Endothelial cell of umbilical vein (primary cell): Measurements from ENCODE around the gene STIM1. TPM values are rescaled to one million over a fixed set of nuclear protein-coding genes. Genes with fewer than 3 reads are reported as not detected.
"Not testable (repeated sequence)": the region's sequence is repeated elsewhere in the genome, so short reads cannot be mapped to it uniquely, and the experiment has no call there.

ENCODE experiments used
- BruUV-seq: library from RNA; stranded (reverse); fragments of 400-500 nt; replicated peaks from 2 replicates; lab custom pipeline; 2021; lab: Mats Ljungman, UMichigan
- CTCF ChIA-PET: fragments of 300-600, 350-600 bp; sonication (Branson Sonifier 250); formaldehyde crosslinking; loops from one replicate; lab custom pipeline; 2021; ENCODE audit warnings: antibody characterized with exemption, inconsistent platforms; lab: Charles Lee
- POLR2A ChIA-PET: fragments of 300-600, 350-600 bp; sonication (Branson Sonifier 250); formaldehyde crosslinking; loops from one replicate; lab custom pipeline; 2021; ENCODE audit warnings: antibody characterized with exemption, inconsistent platforms; lab: Charles Lee
- DNase-seq: peaks from one replicate; pipeline ENCODE4 v3.0.0-alpha.2; 2011; ENCODE audit warnings: low read depth, low spot score
- FAIRE-seq: peaks from 2 replicates; lab custom pipeline; 2011; peaks lifted over from hg19 to GRCh38; lab: Jason Lieb, UNC
- H2AFZ ChIP-seq: 2 replicates; pipeline ENCODE4 v1.6.0; 2012; ENCODE audit warnings: low read depth, low read length, control low read depth, inconsistent platforms
- H3K27ac ChIP-seq: 2 replicates; pipeline ENCODE4 v1.5.1; 2011; ENCODE audit warnings: low read depth, mild to moderate bottlenecking, control low read depth, low read length, moderate library complexity; ENCODE audit not compliant: insufficient read depth
- H3K27me3 ChIP-seq, 2 experiments: 2 replicates each; pipeline versions ENCODE4 v1.6.0 to v1.6.1; 2011; ENCODE audit warnings: low read length in 2 of 2, mixed read lengths in 1 of 2; ENCODE audit not compliant: control insufficient read depth in 2 of 2, insufficient read depth in 2 of 2
- H3K36me3 ChIP-seq, 2 experiments: 2 replicates in 1 of 2; 3 replicates in 1 of 2; pipeline ENCODE4 v1.5.1; 2011; ENCODE audit warnings: low read length in 2 of 2, mild to moderate bottlenecking in 1 of 2, moderate library complexity in 1 of 2; ENCODE audit not compliant: control insufficient read depth in 2 of 2, insufficient read depth in 2 of 2; ENCODE audit errors: extremely low read depth in 1 of 2
- H3K4me1 ChIP-seq: 3 replicates; pipeline ENCODE4 v1.5.1; 2011; ENCODE audit warnings: mild to moderate bottlenecking, low read length; ENCODE audit not compliant: control insufficient read depth, insufficient read depth; ENCODE audit errors: extremely low read depth
- H3K4me2 ChIP-seq: 2 replicates; pipeline ENCODE4 v1.6.1; 2011; ENCODE audit warnings: low read length, control low read depth, mixed read lengths; ENCODE audit not compliant: insufficient read depth
- H3K4me3 ChIP-seq, 3 experiments: fragments of 200-600 bp in 1 of 3; sonication (generic), shearing (Covaris generic) in 1 of 3; replicated peaks in 1 of 3; 2 replicates each; pipeline ENCODE4 v1.5.1; 2011 to 2016; ENCODE audit warnings: control low read depth in 3 of 3, low read length in 3 of 3, mild to moderate bottlenecking in 2 of 3, inconsistent platforms in 1 of 3, low read depth in 1 of 3, moderate library complexity in 1 of 3; ENCODE audit not compliant: insufficient read depth in 1 of 3
- H3K79me2 ChIP-seq: 2 replicates; pipeline ENCODE4 v1.6.0; 2012; ENCODE audit warnings: low read length, inconsistent platforms; ENCODE audit not compliant: control insufficient read depth, insufficient read depth
- H3K9ac ChIP-seq: replicated peaks from 2 replicates; pipeline ENCODE3; 2011; ENCODE audit warnings: low read length, control low read depth; ENCODE audit not compliant: insufficient read depth; ENCODE audit errors: extremely low read depth
- H3K9me1 ChIP-seq: replicated peaks from 3 replicates; pipeline ENCODE4 v1.6.0; 2011; ENCODE audit warnings: mild to moderate bottlenecking, low read length; ENCODE audit not compliant: control insufficient read depth, insufficient read depth; ENCODE audit errors: extremely low read depth
- H3K9me3 ChIP-seq: replicated peaks from 2 replicates; pipeline ENCODE4 v1.5.1; 2012; ENCODE audit warnings: low read length, inconsistent platforms; ENCODE audit not compliant: control insufficient read depth, insufficient read depth
- H4K20me1 ChIP-seq: replicated peaks from 2 replicates; pipeline ENCODE3; 2011; ENCODE audit warnings: mild to moderate bottlenecking, low read length; ENCODE audit not compliant: control insufficient read depth, insufficient read depth; ENCODE audit errors: extremely low read depth
- CTCF ChIP-seq, 2 donors: IDR thresholded peaks; 1 replicate in 1 of 2; 2 replicates in 1 of 2; pipeline ENCODE4 v1.5.1; 2011; ENCODE audit warnings: low read length in 2 of 2, mild to moderate bottlenecking in 2 of 2, moderate library complexity in 2 of 2, control low read depth in 1 of 2, inconsistent platforms in 1 of 2, low read depth in 1 of 2; ENCODE audit not compliant: insufficient read depth in 1 of 2; ENCODE audit errors: extremely low read depth in 1 of 2
- POLR2A ChIP-seq: IDR thresholded peaks from 2 replicates; pipeline ENCODE4 v1.6.1; 2012; ENCODE audit warnings: low read depth, mild to moderate bottlenecking, control low read depth, low read length
- dilution Hi-C: fragments of 300-500 bp; cut with MboI; formaldehyde crosslinking; loops from one replicate; pipeline ENCODE4 v1.15.0; 2019; ENCODE audit warnings: low sequenced_read_pairs; ENCODE audit not compliant: extremely low pct_ligation_motif_present
- intact Hi-C: fragments of 100-400 bp; cut with micrococcal nuclease; formaldehyde crosslinking; loops from one replicate; pipeline ENCODE4 v1.10.0; 2022
- polyA plus RNA-seq, 4 experiments: library from polyadenylated mRNA; depleted of rRNA in 3 of 4; stranded (reverse) in 3 of 4; unstranded in 1 of 4; fragments of >200 nt; gene quantifications; 2 replicates each; pipeline versions ENCODE4 v1.2.1 to v1.2.3, GENCODE V29; 2011 to 2012; ENCODE audit warnings: missing spikeins in 1 of 4
- total RNA-seq: library from RNA; stranded (reverse); gene quantifications from 2 replicates; pipeline ENCODE4 v1.2.3, GENCODE V29; 2021

The STIM1 gene
- total and polyA plus RNA-seq, 2 donors (not counting 3 experiments of a cell fraction or from before 2014, with no cell fraction given) = 32.7 to 33.4 TPM

- H3K9ac ChIP-seq = no peak overlapping the region
- no peaks in the 10 kb centered on the region for H3K9me3 ChIP-seq
- H3K79me2 ChIP-seq = no peaks in the 10 kb centered on the region
- H3K27ac ChIP-seq = no peak overlapping the region
- ChIA-PET POLR2A (no interaction called here), CTCF (interaction anchor here (1.5 kb wide), 1 partner anchor 201 kb away, joined by 4 read pairs; no protein-coding TSS in a partner anchor)
- FAIRE-seq (no peak), DNase-seq (no peak)
- H3K27me3 ChIP-seq = no peaks in the 10 kb centered on the region
- BruUV-seq = no TSS peak
- no peaks in the 10 kb centered on the region for H4K20me1 ChIP-seq
- no peaks in the 10 kb centered on the region for H3K36me3 ChIP-seq
- H3K4me1 ChIP-seq = peaks cover 3% of the 10 kb centered on the region
- no peak overlapping the region for H3K4me2 ChIP-seq
- no peak for TF ChIP-seq POLR2A
- TF ChIP-seq CTCF (IDR thresholded peaks at IDR 0.05; ENCODE audit: extremely low read depth in 1 of 2, insufficient read depth in 1 of 2, low read depth in 1 of 2, low read length in 2 of 2) = no peak
- H2AFZ ChIP-seq = no peak overlapping the region
- intact Hi-C loops = no loop called here
- H3K9me1 ChIP-seq = no peaks in the 10 kb centered on the region
- H3K4me3 ChIP-seq = no peak overlapping the region
- dilution Hi-C loops = loop anchor here (25.0 kb wide), 1 partner anchor 188 kb away; the partner anchor contains the start of gene STIM1
Measured at GRCh38 chr11:4050138-4050537, 194.7 kb downstream of the STIM1 start.

- H3K4me2 ChIP-seq, H3K4me3 ChIP-seq, H3K9me3 ChIP-seq, H4K20me1 ChIP-seq, H3K36me3 ChIP-seq, DNase-seq, H3K9me1 ChIP-seq, FAIRE-seq, H3K27me3 ChIP-seq, H3K27ac ChIP-seq, POLR2A ChIA-PET, H3K9ac ChIP-seq, BruUV-seq, H2AFZ ChIP-seq, H3K79me2 ChIP-seq, intact Hi-C loops, H3K4me1 ChIP-seq: not testable (repeated sequence)
- dilution Hi-C loops = loop anchor here (25.0 kb wide), 1 partner anchor 191 kb away; the partner anchor contains the start of gene STIM1
- CTCF ChIA-PET = interaction anchor here (1.0 kb wide), 1 partner anchor 198 kb away, joined by 3 read pairs; the partner anchor contains the start of gene STIM1
Measured at GRCh38 chr11:4053200-4053599, 197.7 kb downstream of the STIM1 start.
